ENCODE data around the gene RNASEH2A.

DNA sequence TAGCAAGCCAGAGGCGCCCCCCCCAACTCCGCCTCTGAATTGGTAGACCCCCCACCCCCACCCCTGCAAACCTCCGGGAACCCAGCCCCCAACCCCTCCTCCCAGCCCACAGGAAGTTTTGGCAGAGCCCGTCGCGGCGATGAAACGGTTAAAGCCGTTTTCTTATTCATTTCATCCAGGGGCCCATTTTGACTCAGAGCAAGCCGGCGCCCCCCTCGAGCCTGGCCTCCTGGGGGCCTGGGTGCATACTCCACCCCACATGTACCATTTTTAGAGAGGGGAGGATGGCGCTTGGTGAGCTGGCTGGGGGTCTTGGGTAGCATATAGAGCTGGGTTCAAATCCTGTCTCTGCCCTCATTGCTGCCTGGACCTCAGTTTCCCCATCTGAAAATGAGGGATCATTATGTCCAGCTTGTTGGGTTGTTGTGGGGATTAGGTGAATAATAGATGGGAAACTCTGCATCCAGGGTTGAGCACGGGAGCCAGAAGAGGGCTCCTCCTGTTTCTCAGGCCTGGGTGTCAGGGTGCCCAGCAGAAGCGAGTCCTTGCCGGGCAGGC lies 23.0 kb upstream of the RNASEH2A start:
- 0 out of 2 replicates have a peak, but pooled peaks have one; percentile 16 for TF ChIP-seq POLR2A (IDR thresholded peaks at IDR 0.05; ENCODE audit: low read depth, low read length)
- TF ChIP-seq, protein P1, sequence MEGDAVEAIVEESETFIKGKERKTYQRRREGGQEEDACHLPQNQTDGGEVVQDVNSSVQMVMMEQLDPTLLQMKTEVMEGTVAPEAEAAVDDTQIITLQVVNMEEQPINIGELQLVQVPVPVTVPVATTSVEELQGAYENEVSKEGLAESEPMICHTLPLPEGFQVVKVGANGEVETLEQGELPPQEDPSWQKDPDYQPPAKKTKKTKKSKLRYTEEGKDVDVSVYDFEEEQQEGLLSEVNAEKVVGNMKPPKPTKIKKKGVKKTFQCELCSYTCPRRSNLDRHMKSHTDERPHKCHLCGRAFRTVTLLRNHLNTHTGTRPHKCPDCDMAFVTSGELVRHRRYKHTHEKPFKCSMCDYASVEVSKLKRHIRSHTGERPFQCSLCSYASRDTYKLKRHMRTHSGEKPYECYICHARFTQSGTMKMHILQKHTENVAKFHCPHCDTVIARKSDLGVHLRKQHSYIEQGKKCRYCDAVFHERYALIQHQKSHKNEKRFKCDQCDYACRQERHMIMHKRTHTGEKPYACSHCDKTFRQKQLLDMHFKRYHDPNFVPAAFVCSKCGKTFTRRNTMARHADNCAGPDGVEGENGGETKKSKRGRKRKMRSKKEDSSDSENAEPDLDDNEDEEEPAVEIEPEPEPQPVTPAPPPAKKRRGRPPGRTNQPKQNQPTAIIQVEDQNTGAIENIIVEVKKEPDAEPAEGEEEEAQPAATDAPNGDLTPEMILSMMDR (conservative IDR thresholded peaks at IDR 0.05; ENCODE audit: low read depth, low read length), result no peak
- no peak for TF ChIP-seq RAD21 (IDR thresholded peaks at IDR 0.05; ENCODE audit: low read length)
- TF ChIP-seq FOS (IDR thresholded peaks at IDR 0.05; ENCODE audit: low read depth, low read length), result no peak
- TF ChIP-seq BHLHE40 (IDR thresholded peaks at IDR 0.05; ENCODE audit: low read depth, low read length), result no peak
- TF ChIP-seq, protein P2, sequence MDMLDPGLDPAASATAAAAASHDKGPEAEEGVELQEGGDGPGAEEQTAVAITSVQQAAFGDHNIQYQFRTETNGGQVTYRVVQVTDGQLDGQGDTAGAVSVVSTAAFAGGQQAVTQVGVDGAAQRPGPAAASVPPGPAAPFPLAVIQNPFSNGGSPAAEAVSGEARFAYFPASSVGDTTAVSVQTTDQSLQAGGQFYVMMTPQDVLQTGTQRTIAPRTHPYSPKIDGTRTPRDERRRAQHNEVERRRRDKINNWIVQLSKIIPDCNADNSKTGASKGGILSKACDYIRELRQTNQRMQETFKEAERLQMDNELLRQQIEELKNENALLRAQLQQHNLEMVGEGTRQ (IDR thresholded peaks at IDR 0.05; ENCODE audit: low read depth, low read length), result no peak
- no peak for TF ChIP-seq RCOR1 (IDR thresholded peaks at IDR 0.05; ENCODE audit: insufficient replicate concordance, low read length)
- no peak for TF ChIP-seq RFX5 (IDR thresholded peaks at IDR 0.05; ENCODE audit: low read depth, low read length)
- no peak; the same call in 1 of the 2 replicates for TF ChIP-seq CHD1 (IDR thresholded peaks at IDR 0.05; ENCODE audit: low read depth, low read length)
- no peak for TF ChIP-seq MXI1 (IDR thresholded peaks at IDR 0.05; ENCODE audit: borderline replicate concordance, low read depth, low read length)
- no peak for TF ChIP-seq SMC3 (IDR thresholded peaks at IDR 0.05; ENCODE audit: low read depth, low read length)
